Measurements from ENCODE around the gene IRF2.

The IRF2 gene

DNA sequence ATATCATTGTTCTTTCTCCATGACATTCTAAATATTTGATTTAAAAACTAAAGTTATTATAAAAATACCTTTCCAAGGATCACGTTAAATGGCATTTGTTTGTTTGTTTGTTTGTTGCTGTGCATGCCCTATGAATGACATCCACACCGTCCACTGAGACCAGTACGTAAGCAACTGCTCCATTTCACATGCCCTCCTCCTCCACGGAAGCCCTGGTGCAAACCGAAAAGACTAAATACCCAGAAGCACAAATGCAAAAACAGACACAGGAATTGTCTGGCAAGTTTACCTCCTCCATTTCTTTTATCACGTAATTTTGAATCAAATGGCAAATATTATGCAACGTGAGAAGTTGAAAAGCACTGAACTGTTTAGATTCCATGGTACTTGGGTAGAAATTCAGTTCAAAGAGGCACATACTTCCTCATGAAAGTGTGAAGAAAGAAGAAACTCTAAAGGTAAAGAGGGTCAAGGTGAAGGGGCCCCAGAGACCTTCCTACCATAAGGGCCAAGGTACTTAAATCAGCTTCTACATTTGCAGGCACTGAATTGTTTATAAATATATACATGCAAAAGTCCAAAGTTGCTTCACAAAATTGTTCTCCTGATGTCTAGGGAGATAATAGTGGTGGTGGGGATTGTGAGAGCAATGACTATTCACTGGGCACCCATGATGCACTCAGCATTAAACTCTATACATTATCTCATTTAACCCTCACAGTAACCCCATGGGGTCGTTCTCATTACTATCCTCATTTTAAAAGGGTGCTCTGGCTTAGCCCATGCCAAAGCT lies 23.4 kb downstream of the IRF2 start:
- DNase-seq (ENCODE audit: low read depth in 3 of 3) = no peak

DNA sequence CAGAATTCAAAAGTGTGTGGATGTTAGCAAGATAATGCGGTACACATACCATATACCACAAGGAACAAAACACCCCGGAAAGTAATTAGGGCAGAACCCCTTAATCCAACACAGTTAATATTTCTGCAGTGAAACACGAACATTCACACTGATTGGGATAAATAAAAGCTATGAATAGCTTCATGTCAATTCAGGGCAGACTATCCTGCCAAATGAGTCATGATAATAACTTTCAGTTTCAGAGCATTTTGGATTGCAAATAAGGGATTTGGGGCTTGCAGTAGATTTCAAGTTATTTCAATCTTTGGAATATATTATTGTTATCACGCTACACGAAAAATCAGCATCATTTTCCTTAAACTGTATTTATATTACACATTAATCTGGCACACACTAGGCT lies 24.3 kb downstream of the IRF2 start:
- no peak for DNase-seq (ENCODE audit: low read depth in 3 of 3)

DNA sequence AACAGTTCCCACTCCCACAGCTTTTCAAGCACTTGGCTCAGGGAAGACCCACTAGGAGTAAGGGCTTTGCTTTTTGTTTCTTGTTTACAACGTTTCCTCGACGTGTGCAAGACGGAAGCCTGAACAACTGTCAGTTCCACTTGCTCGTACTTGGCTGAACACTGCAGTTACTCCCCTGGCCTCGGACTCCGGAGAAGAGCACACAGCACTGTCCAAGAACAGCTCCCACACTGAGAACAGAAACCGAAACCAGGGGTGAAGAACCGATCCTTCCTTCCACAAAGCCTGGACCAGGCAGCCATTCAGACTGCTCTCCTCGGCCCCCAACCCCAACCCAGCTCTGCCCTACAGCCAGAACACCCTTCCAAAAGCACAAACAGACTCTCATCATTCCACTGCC lies 25.5 kb downstream of the IRF2 start:
- DNase-seq (ENCODE audit: low read depth in 3 of 3) = no peak

DNA sequence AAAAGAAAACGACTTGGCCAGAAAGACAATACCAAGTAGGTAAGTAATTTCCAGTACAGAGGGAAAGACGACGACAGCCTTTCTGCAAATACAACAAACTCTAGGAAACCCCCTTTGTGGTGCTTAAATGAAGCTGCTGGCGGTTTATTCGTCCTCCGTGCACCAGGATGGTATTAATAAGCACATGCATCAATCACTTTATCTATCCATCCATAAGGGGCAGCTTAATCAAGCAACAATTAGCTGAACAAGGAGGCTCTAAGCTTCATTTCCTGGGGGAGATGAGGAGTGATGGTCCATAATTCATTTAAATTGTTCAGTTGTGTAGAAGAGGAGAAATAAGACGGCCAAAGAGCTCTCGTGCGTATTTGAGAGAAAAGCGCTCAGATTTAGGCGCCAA lies 26.2 kb downstream of the IRF2 start:
- no peak for DNase-seq (ENCODE audit: low read depth in 3 of 3)

DNA sequence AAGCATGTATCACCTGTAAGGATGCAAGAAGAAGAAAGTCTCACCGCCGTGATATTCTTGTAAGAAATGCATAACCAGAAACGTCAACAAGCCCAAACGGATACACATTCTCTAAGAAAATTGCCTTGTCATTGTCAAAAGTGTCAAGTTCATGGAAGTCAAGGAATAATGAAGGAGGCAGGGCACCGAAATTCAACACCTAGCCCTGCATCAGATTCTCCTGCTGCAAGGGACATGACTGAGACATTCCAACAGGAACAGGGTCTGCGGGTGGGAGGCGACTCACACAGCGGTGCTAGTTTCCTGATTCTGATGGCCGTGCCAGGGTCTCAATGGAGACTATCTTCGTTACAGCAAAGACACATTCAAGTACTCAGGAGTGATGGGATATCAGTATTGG lies 26.7 kb downstream of the IRF2 start:
- no peak for DNase-seq (ENCODE audit: low read depth in 3 of 3)

DNA sequence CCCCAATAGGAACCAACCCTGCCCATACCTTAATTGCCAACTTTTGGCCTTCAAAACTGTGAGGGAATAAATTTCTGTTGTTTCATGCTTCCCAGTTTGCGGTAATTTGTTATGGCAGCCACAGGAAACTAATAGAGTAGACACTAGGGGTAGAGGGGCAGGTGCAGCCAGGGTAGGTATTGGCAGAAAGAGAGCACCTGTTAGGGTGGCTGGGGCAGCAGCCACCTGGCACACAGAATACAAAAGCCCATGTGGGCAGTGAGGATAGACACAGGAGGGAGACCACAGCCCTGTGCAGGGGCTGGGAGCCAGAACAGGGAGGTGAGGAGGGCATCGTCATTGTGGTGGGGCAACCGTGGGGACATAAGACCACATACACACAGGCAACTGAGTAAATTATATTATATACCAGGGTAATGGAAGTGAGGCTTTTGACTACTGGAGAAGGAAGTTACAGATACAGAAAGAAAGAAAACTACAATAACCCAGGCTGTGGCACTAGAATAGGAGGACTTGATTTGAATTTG lies 28.2 kb downstream of the IRF2 start:
- DNase-seq (ENCODE audit: low read depth in 3 of 3) = no peak

DNA sequence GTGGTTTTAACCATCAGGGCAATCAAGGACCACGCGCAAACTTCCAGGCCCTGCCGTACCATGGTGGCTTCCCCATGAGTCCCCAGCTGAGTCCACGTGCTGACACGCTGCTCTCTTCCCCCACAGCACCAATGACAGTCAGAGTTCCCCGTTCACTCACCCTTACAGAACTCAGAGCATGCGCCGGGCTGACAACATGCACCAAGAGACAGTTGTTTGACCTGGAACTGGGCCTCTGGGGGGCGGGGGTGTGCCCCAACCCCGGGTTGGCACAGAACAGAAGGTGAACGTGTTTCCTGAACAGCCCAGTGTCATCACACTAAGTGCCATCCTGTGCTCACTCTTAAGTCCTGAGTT lies 29.4 kb downstream of the IRF2 start:
- DNase-seq (ENCODE audit: low read depth in 3 of 3) = peak in 1 of 3 donors; percentile 34

DNA sequence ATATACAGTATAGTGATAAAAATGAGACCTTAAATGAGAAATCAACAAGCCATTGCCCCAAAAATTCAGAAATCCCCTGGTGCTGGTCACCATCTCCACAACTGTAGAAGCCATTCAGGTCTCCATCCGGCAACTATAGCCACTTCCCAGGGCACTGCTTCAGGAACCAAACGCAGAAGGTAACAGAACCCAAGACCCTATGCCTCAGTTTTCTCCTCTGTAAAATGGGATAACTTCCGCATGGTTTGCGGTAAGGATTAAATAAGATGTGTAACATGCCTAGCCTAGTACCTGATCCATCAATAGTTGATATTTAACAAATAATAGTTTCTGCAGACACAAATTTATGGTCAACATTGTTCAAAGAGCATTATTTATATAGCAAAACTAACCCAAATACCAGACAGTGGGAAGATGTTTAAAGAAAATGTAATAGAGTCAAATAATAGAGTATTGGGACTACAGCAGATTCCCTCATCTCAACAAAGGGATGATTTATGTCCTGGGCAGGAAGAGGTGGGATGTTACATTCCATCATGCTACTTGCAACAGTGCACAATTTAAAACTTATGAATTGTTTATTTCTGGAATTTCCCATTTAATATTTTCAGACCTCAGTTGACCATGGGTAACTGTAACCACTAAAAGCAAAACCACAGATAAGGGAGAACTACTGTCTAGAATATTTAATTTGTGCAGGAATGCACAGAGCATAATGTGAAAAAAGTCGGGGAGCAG lies 30.0 kb downstream of the IRF2 start:
- DNase-seq (ENCODE audit: low read depth in 3 of 3) = no peak

DNA sequence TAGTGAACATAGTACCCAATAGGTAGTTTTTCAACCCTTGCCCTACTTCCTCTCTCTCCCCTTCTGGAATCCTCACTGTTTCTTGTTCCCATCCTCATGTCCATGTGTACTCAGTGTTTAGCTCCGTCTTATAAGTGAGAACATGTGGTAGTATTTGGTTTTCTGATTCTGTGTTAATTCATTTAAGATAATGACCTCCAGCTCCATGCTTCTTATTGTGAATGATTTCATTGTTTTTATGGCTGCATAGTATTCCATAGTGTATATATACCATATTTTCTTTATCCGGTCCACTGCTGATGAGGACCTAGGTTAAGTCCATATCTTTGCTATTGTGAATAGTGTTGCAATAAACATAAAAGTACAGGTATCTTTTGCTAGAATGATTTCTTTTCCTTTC lies 31.0 kb downstream of the IRF2 start:
- DNase-seq (ENCODE audit: low read depth in 3 of 3) = no peak

DNA sequence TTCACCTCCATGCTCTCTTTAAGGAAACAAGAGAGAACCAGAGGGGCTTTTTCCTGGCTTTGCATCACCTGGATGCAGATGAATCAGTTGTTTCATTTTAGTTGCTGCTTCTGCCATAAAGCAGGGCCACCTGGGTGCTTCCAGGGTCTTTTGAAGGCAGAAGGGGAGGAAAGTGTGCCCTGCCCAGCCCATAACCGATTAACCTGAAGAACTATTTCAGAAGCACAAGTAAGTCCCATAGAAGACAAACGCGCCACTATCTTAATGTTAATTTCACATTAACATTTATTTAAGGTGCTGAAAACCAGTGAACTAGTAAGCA lies 32.1 kb downstream of the IRF2 start:
- no peak for DNase-seq (ENCODE audit: low read depth in 3 of 3)

DNA sequence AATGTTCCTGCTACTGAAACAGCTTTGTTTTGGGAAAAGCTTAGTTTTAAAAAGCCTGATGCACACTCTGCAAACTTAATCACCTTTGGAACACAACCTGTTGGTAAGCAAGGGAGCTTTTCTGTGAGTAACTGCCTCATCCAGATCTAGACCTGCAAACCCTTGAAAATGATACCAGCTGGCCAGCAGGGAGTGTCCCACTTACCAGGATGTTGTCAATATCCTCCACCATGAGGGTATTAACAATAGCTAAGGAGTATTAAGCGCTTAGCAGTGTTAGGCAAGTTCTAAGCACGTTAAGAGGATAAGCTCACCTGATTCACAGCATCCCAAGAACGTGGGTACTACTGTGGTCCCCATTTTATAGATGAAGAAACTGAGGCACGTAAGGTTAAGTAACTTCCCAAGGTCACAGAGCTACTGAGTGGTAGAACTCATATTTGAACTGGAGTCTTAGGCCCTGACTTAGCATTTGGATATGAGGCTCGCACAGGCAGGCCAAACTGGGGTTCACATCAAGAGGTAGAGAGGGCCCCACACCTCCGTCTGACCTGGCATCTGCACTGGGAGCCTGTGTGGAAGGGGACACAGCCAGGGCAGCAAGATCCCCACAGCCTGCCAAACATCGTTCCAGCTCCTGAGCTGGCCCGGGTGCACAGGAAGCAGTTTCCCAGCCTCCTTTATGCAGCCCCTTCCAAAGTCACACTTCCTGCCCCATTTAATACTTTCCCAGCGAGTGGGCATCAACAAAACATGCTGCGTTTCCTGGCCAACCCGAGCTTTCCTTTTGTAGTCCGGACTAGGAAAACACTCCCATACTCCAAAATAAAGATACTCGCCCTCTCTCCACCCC lies 32.7 kb downstream of the IRF2 start:
- DNase-seq (ENCODE audit: low read depth in 3 of 3) = no peak

DNA sequence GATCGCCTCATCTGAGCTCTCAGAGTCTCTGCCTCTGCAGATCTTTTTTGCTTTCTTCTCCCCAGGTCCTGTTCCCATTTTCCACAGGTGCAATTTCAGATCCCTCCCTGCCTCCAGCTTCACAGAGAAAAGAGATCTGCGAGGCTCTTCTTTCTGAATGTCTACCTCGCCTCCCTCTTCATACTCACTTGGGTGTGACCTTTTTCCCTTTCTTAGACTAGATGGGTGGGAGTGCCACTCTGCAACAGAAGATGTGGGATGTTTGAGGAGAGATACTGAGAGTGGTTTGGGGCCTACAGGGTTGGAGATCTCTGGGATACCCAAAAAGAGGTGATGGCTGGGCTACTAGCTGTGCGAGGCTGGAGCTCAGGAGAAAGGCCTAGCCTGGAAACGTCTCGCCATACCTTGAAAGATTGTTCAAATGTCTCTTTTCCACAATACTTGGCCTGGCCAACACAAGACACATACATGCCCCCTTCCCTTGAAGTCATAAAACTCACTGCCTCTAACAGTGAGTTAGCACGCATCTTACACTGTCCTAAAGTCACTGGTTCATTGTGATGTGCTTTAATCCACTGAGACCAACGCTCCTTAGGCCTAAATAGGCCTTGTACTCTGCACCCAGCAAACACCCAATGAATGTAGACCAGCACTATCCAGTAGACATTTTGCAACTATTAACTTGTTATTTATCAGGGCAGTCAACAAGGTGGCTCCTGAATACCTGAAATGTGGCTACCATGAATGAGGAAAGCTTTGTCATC lies 33.6 kb downstream of the IRF2 start:
- no peak for DNase-seq (ENCODE audit: low read depth in 3 of 3)

DNA sequence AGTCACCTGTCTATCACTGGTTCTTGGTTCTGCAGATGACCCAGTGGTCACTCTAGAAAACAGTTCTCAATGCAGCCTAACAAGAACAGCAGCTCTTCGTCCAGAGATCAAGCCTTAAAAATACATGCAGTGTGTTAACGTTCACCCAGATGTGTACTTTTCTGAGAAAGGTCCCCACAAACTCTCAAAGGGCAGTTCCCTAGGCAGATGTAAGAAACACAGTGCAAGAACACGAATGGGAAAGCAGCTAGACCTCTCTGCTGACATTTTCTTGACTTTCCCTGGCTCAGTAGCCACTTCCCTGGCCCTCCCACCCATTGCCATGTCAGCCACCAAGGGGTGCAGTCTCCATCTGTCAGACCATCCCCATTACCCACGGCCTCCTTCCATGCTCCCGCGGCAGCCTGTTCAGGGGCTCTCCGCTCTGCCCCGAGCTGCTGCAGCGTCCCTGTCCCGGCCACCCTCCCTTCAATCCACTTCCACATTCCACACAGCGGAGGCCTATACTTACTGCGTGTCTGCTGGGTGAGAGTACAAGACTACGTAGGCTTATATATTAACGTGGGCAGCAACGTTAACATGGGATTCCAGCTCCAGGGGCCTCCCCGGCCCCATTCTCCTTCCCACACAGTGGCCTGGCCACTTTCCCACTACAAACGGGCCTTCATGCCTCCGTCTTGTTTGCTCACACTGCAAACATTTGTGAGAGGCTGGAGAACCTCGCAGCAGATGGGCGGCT lies 34.3 kb downstream of the IRF2 start:
- no peak for DNase-seq (ENCODE audit: low read depth in 3 of 3)

DNA sequence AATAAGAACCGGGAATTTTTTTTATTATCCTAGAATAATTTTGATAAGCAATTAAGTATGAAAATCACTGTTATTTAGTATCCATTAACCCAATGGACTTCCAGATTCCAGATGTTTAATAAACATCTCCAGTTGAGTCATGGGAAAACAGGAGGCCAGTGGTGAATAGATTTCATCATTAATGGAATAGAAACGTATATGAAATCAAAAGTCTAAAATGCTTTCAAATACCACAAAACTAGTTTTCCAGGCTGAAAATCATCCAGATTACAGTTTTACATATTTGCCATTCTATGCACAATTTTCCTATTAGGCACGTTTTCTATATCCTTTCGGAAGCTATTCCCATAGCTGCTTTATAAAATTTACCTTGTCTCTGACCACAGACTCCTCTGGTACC lies 35.0 kb downstream of the IRF2 start:
- no peak for DNase-seq (ENCODE audit: low read depth in 3 of 3)

DNA sequence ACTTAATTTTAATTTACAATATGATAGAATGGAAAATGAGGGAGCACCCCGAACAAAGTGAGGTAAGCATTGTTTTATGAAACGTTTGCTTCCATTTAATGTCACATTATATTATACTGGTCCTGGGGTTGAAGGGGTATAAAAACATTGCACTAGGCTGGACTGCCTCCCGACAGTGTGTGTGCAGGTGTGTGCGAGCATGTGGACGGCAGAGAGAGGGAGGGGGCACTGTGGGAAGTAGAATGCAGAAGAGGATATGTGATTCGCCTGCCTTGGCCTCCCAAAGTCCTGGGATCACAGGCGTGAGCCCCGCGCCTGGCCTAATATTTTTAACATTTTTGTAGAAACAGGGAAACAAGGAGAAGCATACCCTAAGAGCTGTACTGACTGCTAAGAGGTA lies 36.0 kb downstream of the IRF2 start:
- DNase-seq (ENCODE audit: low read depth in 3 of 3) = no peak

DNA sequence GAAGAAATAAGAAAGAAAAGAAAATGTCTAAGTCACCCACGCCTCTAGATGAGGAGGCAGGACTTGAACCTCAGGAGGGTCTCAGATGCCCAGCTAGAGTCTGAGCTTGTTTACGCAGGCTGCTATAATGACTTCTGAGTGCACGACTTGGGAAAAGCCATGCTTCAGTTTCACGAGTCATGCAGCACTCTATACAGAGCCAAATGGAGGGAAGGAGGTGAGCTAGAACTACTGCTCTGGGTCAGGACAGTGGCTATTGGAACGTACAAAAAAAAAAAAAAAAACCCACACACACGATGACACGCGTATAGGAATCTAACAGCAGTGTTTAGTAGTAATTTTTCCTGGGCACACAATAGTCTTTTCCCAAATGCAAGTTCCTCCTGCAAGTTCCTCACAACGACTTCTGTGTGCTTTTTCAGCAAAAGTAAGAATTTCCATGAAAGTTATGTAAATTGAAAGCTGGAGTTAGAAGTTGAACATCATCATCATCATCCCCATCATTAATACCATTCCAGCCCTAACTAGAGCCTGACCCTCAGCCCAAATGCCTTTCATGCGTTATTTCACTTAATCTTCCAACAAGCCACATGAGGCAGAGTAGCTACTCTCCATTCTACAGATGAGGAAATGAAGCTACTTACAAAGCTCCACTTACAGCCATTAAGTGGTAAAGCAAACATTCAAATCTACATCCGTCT lies 36.6 kb downstream of the IRF2 start:
- DNase-seq (ENCODE audit: low read depth in 3 of 3) = no peak

DNA sequence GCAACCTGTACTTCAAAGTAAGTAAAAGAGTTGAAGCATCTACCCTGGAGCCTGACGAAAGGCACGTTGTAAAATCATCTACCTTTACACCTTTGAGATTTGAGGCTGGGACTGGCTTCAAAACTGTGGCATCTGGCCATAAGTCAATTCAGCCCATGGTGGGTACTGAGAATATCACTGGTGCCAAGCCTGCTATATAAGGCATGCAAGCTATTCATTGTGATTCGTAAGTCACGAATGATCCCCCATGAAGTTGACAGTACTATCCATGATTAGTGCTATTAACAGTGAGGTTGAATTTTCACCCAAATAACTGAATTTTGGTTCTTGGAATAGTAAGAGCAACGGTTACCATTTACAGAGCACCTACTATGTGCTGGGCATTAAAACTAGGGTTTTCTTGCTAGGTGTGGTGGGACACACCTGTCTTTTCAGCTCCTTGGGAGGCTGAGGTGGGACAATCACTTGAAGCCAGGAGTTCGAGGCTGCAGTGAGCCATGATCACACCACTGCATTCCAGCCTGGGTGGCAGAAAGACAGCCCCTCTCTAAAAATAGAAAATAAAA lies 39.8 kb downstream of the IRF2 start:
- no peak for DNase-seq (ENCODE audit: low read depth in 3 of 3)

DNA sequence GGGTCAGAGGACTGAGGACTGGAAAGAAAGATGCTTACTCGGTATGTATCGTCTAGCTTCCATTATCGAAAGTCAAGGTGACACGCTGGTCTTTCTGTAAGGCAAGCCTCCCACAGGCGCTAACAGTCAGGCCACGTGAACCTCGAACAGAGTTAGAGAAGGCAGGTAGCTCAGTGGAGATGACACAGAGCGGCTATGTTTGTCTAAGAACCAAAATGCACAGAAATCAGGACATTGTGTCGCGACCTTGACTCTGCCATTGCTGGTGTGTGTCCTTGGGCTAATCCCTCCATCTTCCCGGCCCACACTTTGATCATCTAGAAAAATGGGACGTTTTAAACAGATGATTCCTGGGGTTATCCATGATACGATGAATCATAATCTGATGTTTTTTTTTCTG lies 40.3 kb downstream of the IRF2 start:
- DNase-seq (ENCODE audit: low read depth in 3 of 3) = no peak

DNA sequence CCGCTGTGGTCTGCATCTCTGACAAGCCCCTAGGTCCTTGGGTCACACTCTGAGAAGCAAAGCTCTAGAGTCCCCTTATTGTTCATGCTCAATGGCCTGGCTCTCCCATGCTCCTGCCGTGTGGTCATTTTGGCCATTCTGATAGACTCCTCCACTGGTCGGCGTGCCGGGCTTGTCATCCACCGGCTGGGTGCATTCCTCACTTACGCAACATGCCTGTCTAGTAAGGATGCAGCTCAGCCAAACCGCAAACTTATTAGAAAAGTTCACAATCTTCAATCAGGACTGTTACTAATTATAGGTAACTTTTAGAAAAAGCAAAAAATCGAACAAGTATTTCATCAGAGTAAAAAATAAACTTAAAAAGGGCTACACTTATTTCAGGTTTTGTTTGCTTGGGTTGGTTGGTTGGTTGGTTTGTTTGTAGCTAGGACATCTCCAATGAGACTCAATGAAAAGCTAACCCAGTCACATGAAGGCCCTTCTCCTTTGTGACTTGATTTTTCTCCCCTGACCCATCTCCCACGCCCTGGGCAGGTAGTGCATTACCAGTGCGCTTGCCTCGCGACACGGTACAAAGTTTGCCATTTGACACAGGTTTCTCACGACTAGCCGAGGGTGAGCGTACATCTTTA lies 41.0 kb downstream of the IRF2 start:
- no peak for DNase-seq (ENCODE audit: low read depth in 3 of 3)
